Cerebellar cortex (tissue), 1 donor: ENCODE measurements around the gene SLC38A10.

Source experiments
- DNase-seq: peaks from one replicate; pipeline ENCODE4 v3.0.0-alpha.2; 2015; ENCODE audit warnings: low spot score

The SLC38A10 gene

GRCh38 chr17:81295031-81295675 is at the start of gene SLC38A10:
TSS of gene SLC38A10 (minus strand) at chr17:81295307. CDS start at chr17:81294921, 386 bp downstream.
- DNase-seq, result peak; percentile 84

GRCh38 chr17:81342269-81343070 is 47.4 kb upstream of the SLC38A10 start:
- no peak for DNase-seq

- DNase-seq, result no peak
These were observed 46.6 kb upstream of the SLC38A10 start for GRCh38 chr17:81341516-81342268.

- DNase-seq, result no peak
These were observed 45.8 kb upstream of the SLC38A10 start for GRCh38 chr17:81340607-81341515.

GRCh38 chr17:81339534-81340296 is 44.6 kb upstream of the SLC38A10 start:
- no peak for DNase-seq

- DNase-seq, result no peak
These were observed 44.1 kb upstream of the SLC38A10 start for GRCh38 chr17:81339191-81339533.

- DNase-seq, result no peak
These were observed 43.4 kb upstream of the SLC38A10 start for GRCh38 chr17:81338274-81339190.

- no peak for DNase-seq
These were observed 42.4 kb upstream of the SLC38A10 start for GRCh38 chr17:81337476-81337879.

GRCh38 chr17:81336930-81337325 is 41.8 kb upstream of the SLC38A10 start:
- DNase-seq, result no peak

GRCh38 chr17:81336296-81336929 is 41.3 kb upstream of the SLC38A10 start:
- no peak for DNase-seq

- no peak for DNase-seq
These were observed 40.7 kb upstream of the SLC38A10 start for GRCh38 chr17:81335773-81336157.

GRCh38 chr17:81334987-81335772 is 40.1 kb upstream of the SLC38A10 start:
- DNase-seq, result no peak

- no peak for DNase-seq
These were observed 39.3 kb upstream of the SLC38A10 start for GRCh38 chr17:81334391-81334901.

- DNase-seq, result no peak
These were observed 38.7 kb upstream of the SLC38A10 start for GRCh38 chr17:81333616-81334368.

- no peak for DNase-seq
These were observed 37.9 kb upstream of the SLC38A10 start for GRCh38 chr17:81332914-81333528.

- DNase-seq, result no peak
These were observed 37.2 kb upstream of the SLC38A10 start for GRCh38 chr17:81332118-81332834.
